Measurements from ENCODE around the gene ATXN3.

DNA sequence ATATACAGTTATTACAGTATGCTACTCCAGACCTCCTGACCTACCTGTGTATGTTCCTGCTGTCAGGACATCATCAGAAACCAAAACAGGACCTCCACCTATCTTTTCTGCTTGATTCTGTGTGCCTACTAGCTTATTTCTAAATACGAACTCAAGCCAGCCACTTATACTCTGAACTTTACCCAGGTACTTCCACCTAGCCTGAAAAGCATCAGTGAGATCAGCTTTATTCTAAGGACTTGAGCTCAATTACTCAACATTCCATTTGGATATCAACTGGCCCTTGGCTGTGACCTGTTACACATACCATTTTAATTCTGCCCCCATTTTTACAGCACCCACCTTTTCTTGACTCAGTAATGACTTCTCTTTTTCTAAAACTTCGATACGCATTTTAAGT is 95.7 kb downstream of the ATXN3 start:
- TF ChIP-seq, protein P1, sequence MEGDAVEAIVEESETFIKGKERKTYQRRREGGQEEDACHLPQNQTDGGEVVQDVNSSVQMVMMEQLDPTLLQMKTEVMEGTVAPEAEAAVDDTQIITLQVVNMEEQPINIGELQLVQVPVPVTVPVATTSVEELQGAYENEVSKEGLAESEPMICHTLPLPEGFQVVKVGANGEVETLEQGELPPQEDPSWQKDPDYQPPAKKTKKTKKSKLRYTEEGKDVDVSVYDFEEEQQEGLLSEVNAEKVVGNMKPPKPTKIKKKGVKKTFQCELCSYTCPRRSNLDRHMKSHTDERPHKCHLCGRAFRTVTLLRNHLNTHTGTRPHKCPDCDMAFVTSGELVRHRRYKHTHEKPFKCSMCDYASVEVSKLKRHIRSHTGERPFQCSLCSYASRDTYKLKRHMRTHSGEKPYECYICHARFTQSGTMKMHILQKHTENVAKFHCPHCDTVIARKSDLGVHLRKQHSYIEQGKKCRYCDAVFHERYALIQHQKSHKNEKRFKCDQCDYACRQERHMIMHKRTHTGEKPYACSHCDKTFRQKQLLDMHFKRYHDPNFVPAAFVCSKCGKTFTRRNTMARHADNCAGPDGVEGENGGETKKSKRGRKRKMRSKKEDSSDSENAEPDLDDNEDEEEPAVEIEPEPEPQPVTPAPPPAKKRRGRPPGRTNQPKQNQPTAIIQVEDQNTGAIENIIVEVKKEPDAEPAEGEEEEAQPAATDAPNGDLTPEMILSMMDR (IDR thresholded peaks at IDR 0.05), result no peak
- no peak for TF ChIP-seq POLR2A (IDR thresholded peaks at IDR 0.05)
